Body of pancreas (tissue), 4 donors: Measurements from ENCODE around the gene KTN1. TPM values are rescaled to one million over a fixed set of nuclear protein-coding genes. Genes with fewer than 3 reads are reported as not detected.

Experiments
- ATAC-seq: fragments of 150-250 bp; one replicate; pipeline ENCODE4 v1.9.1; 2016
- DNase-seq, 4 donors: peaks; one replicate each; pipeline ENCODE4 v3.0.0-alpha.2; 2019
- H3K27ac ChIP-seq, 4 donors: fragments of 200-600 bp; sonication (generic); 1 replicate in 3 of 4; 2 replicates in 1 of 4; pipeline versions ENCODE4 v1.5.1 to v1.6.1; 2016 to 2019; ENCODE audit warnings: mild to moderate bottlenecking in 1 of 4, mixed read lengths in 1 of 4, moderate library complexity in 1 of 4
- H3K27me3 ChIP-seq, 2 donors: fragments of 200-600 bp; sonication (generic); one replicate each; pipeline ENCODE4 v1.6.0; 2016; ENCODE audit warnings: mild to moderate bottlenecking in 1 of 2
- H3K36me3 ChIP-seq, 2 donors: fragments of 200-600 bp; sonication (generic); replicated peaks in 1 of 2; 2 replicates each; pipeline ENCODE4 v1.5.1; 2016; ENCODE audit warnings: low read depth in 2 of 2; ENCODE audit not compliant: insufficient read depth in 1 of 2
- H3K4me1 ChIP-seq: fragments of 200-600 bp; sonication (generic); one replicate; pipeline ENCODE4 v1.6.0; 2016
- H3K4me3 ChIP-seq, 2 donors: fragments of 200-600 bp; sonication (generic); 1 replicate in 1 of 2; 2 replicates in 1 of 2; pipeline ENCODE4 v1.5.1; 2016 to 2019
- H3K9me3 ChIP-seq, 3 donors: fragments of 200-600 bp; sonication (generic); 1 replicate in 2 of 3; 2 replicates in 1 of 3; pipeline ENCODE4 v1.5.1; 2016
- CTCF ChIP-seq, 7 experiments: fragments of 450-650 bp in 4 of 7; fragments of 200-600 bp in 3 of 7; sonication (generic) in 3 of 7; IDR thresholded peaks; one replicate each; pipeline ENCODE4 v1.5.1; 2016 to 2019; ENCODE audit warnings: antibody characterized with exemption in 7 of 7
- POLR2A ChIP-seq, 3 donors: fragments of 450-650 bp; IDR thresholded peaks; one replicate each; pipeline ENCODE4 v1.6.1; 2016; ENCODE audit warnings: antibody characterized with exemption in 3 of 3, mild to moderate bottlenecking in 2 of 3
- WGBS, 2 donors: methylation state at CpG; one replicate each; pipeline ENCODE4 v1.1.5; 2017; 5-methylcytosine and 5-hydroxymethylcytosine counted together
- intact Hi-C: fragments of 100-400 bp; cut with DNase I; formaldehyde crosslinking; loops from one replicate; pipeline ENCODE4 v1.15.1; 2023
- total RNA-seq, 2 donors: library from RNA; depleted of rRNA; stranded (reverse); fragments of >200 nt; gene quantifications; one replicate each; pipeline ENCODE4 v1.1.0, GENCODE V29; 2016

KTN1 gene
- total RNA-seq, 2 donors from 2014 or later = 57.0 to 91.8 TPM

GRCh38 chr14:55699131-55700057 lies 119.4 kb downstream of the KTN1 start:
- no peak for ATAC-seq
- Histone ChIP-seq H3K27me3 (no peaks in the 10 kb centered on the region), H3K4me1 (no peaks in the 10 kb centered on the region), H3K27ac (no peak overlapping the region), H3K36me3 (no peaks in the 10 kb centered on the region), H3K4me3 (no peak overlapping the region), H3K9me3 (no peaks in the 10 kb centered on the region)
- TF ChIP-seq POLR2A (IDR thresholded peaks at IDR 0.05) (no peak), CTCF (IDR thresholded peaks at IDR 0.05) (no peak)
- DNase-seq = no peak
- intact Hi-C loops = loop anchor here (10.0 kb wide), 1 partner anchor 775 kb away; no protein-coding TSS in a partner anchor
- WGBS, 2 donors = 93% methylated on average over 7 of the region's 7 CpGs

- DNase-seq (no peak), ATAC-seq (no peak)
- Histone ChIP-seq H3K27ac (no peak overlapping the region), H3K4me3 (no peak overlapping the region), H3K9me3 (no peaks in the 10 kb centered on the region), H3K27me3 (no peaks in the 10 kb centered on the region), H3K36me3 (no peaks in the 10 kb centered on the region), H3K4me1 (peaks cover 5% of the 10 kb centered on the region)
- TF ChIP-seq POLR2A (IDR thresholded peaks at IDR 0.05) (no peak), CTCF (IDR thresholded peaks at IDR 0.05) (no peak)
- intact Hi-C loops = loop anchor here (10.0 kb wide), 1 partner anchor 773 kb away; no protein-coding TSS in a partner anchor
- WGBS, 2 donors = 92 to 95% methylated on average over 1 of the region's 1 CpG
Measured at GRCh38 chr14:55701638-55702037, 121.6 kb downstream of the KTN1 start.

GRCh38 chr14:55702511-55702910 lies 122.5 kb downstream of the KTN1 start:
- H3K36me3 ChIP-seq = no peaks in the 10 kb centered on the region
- ATAC-seq (no peak), DNase-seq (no peak)
- H3K27ac ChIP-seq = no peak overlapping the region
- no peaks in the 10 kb centered on the region for H3K9me3 ChIP-seq
- 84 to 85% methylated on average over 6 of the region's 6 CpGs for WGBS, 2 donors
- TF ChIP-seq CTCF (IDR thresholded peaks at IDR 0.05) (no peak), POLR2A (IDR thresholded peaks at IDR 0.05) (no peak)
- no peak overlapping the region for H3K4me3 ChIP-seq
- H3K27me3 ChIP-seq = no peaks in the 10 kb centered on the region
- intact Hi-C loops = loop anchor here (10.0 kb wide), 1 partner anchor 772 kb away; no protein-coding TSS in a partner anchor
- peaks cover 5% of the 10 kb centered on the region for H3K4me1 ChIP-seq

GRCh38 chr14:55704654-55705053 lies 124.6 kb downstream of the KTN1 start:
- no peaks in the 10 kb centered on the region for H3K9me3 ChIP-seq
- 94 to 100% methylated on average over 1 of the region's 1 CpG for WGBS, 2 donors
- H3K4me1 ChIP-seq = peaks cover 5% of the 10 kb centered on the region
- intact Hi-C loops = loop anchor here (10.0 kb wide), 1 partner anchor 770 kb away; no protein-coding TSS in a partner anchor
- H3K36me3 ChIP-seq = no peaks in the 10 kb centered on the region
- H3K27me3 ChIP-seq = no peaks in the 10 kb centered on the region
- H3K4me3 ChIP-seq = no peak overlapping the region
- no peak for TF ChIP-seq CTCF (IDR thresholded peaks at IDR 0.05)
- no peak for TF ChIP-seq POLR2A (IDR thresholded peaks at IDR 0.05)
- ATAC-seq (no peak), DNase-seq (no peak)
- H3K27ac ChIP-seq = no peak overlapping the region
